Uterus (tissue), 4 donors: Measurements from ENCODE around the gene MYPN. TPM values are rescaled to one million over a fixed set of nuclear protein-coding genes. Genes with fewer than 3 reads are reported as not detected.

Source experiments
- DNase-seq, 2 donors: peaks; one replicate each; pipeline ENCODE4 v3.0.0-alpha.2; 2019 to 2020
- H3K27ac ChIP-seq, 2 donors: fragments of 200-600 bp; sonication (generic); 1 replicate in 1 of 2; 2 replicates in 1 of 2; pipeline ENCODE4 v1.5.1; 2016 to 2018
- H3K27me3 ChIP-seq, 2 donors: fragments of 200-600 bp; sonication (generic); one replicate each; pipeline ENCODE4 v1.5.1; 2018 to 2019; ENCODE audit warnings: control low read depth in 1 of 2
- H3K36me3 ChIP-seq, 2 donors: fragments of 200-600 bp; sonication (generic); one replicate each; pipeline ENCODE4 v1.5.1; 2019; ENCODE audit warnings: control low read depth in 1 of 2
- H3K4me1 ChIP-seq, 2 donors: fragments of 200-600 bp; sonication (generic); one replicate each; pipeline ENCODE4 v1.5.1; 2018 to 2019; ENCODE audit warnings: control low read depth in 1 of 2
- H3K4me3 ChIP-seq, 2 donors: fragments of 200-600 bp; sonication (generic); 1 replicate in 1 of 2; 2 replicates in 1 of 2; pipeline ENCODE4 v1.5.1; 2018 to 2019; ENCODE audit warnings: mild to moderate bottlenecking in 1 of 2
- H3K9me3 ChIP-seq, 2 donors: fragments of 200-600 bp; sonication (generic); one replicate each; pipeline ENCODE4 v1.5.1; 2019; ENCODE audit warnings: control low read depth in 1 of 2
- CTCF ChIP-seq, 4 experiments: fragments of 200-600 bp in 2 of 4; fragments of 450-650 bp in 2 of 4; sonication (generic) in 2 of 4; IDR thresholded peaks; one replicate each; pipeline ENCODE4 v1.5.1; 2016 to 2019; ENCODE audit warnings: antibody characterized with exemption in 4 of 4, mild to moderate bottlenecking in 2 of 4, moderate library complexity in 1 of 4
- POLR2A ChIP-seq, 2 donors: fragments of 450-650 bp; IDR thresholded peaks; one replicate each; pipeline ENCODE4 v1.6.1; 2016; ENCODE audit warnings: antibody characterized with exemption in 2 of 2, mild to moderate bottlenecking in 1 of 2, moderate library complexity in 1 of 2
- intact Hi-C: fragments of 100-400 bp; cut with DNase I; formaldehyde crosslinking; loops from one replicate; pipeline ENCODE4 v1.15.1; 2023; ENCODE audit warnings: low total_unique reads
- total RNA-seq, 4 donors: library from RNA; depleted of rRNA in 3 of 4; stranded (reverse); fragments of >200 nt in 3 of 4; gene quantifications; one replicate each; pipeline versions ENCODE4 v1.1.0 to v1.2.4, GENCODE V29; 2014 to 2023
- donor health status: DM: yes; HTN: yes; CAD: no.

The MYPN gene
- total RNA-seq = not detected

GRCh38 chr10:68109331-68109730 lies at the start of gene MYPN:
TSS of gene MYPN (plus strand) at chr10:68109488. CDS start at chr10:68121439, 11,951 bp downstream.
- DNase-seq = no peak
- intact Hi-C loops = no loop called here
- H3K9me3 ChIP-seq = no peaks in the 10 kb centered on the region
- H3K27ac ChIP-seq = no peak within 1 kb of the TSS
- H3K4me1 ChIP-seq = no peaks in the 10 kb centered on the region
- TF ChIP-seq CTCF (IDR thresholded peaks at IDR 0.05) (no peak), POLR2A (IDR thresholded peaks at IDR 0.05) (no peak)
- H3K36me3 ChIP-seq = no peaks in the 10 kb centered on the region
- no peak within 1 kb of the TSS for H3K4me3 ChIP-seq
- H3K27me3 ChIP-seq = no peaks in the 10 kb centered on the region

- no peak overlapping the region for H3K27ac ChIP-seq
- intact Hi-C loops = no loop called here
These were observed 42.3 kb upstream of the MYPN start for GRCh38 chr10:68067029-68067428.

GRCh38 chr10:68067508-68067907 lies 41.8 kb upstream of the MYPN start:
- no peak overlapping the region for H3K4me3 ChIP-seq
- H3K4me1 ChIP-seq = peaks cover 0 to 6% of the 10 kb centered on the region in 2 donors
- no peaks in the 10 kb centered on the region for H3K36me3 ChIP-seq
- no peak overlapping the region for H3K27ac ChIP-seq
- H3K9me3 ChIP-seq = no peaks in the 10 kb centered on the region
- H3K27me3 ChIP-seq = no peaks in the 10 kb centered on the region
- DNase-seq = no peak
- intact Hi-C loops = no loop called here
- no peak for TF ChIP-seq POLR2A (IDR thresholded peaks at IDR 0.05)
- no peak for TF ChIP-seq CTCF (IDR thresholded peaks at IDR 0.05)

More at GRCh38 chr10:68067029-68067428, 42.3 kb upstream of the MYPN start:
- Histone ChIP-seq H3K9me3 (no peaks in the 10 kb centered on the region), H3K27me3 (no peaks in the 10 kb centered on the region), H3K4me1 (peaks cover 0 to under 1% of the 10 kb centered on the region in 2 donors), H3K36me3 (no peaks in the 10 kb centered on the region), H3K4me3 (no peak overlapping the region)
- TF ChIP-seq CTCF (IDR thresholded peaks at IDR 0.05) (no peak), POLR2A (IDR thresholded peaks at IDR 0.05) (no peak)
- no peak for DNase-seq

GRCh38 chr10:68073631-68074030 lies 35.7 kb upstream of the MYPN start:
- Histone ChIP-seq H3K27ac (peak overlapping the region; percentile 96 to 98), H3K4me1 (peaks cover 0 to 14% of the 10 kb centered on the region in 2 donors), H3K27me3 (no peaks in the 10 kb centered on the region), H3K36me3 (no peaks in the 10 kb centered on the region), H3K9me3 (no peaks in the 10 kb centered on the region), H3K4me3 (peak overlapping the region; percentile 89 to 92)
- intact Hi-C loops = no loop called here
- TF ChIP-seq POLR2A (IDR thresholded peaks at IDR 0.05) = no peak
- TF ChIP-seq CTCF (IDR thresholded peaks at IDR 0.05) = no peak
- DNase-seq = no peak

- peak overlapping the region; percentile 96 to 98 for H3K27ac ChIP-seq
- H3K27me3 ChIP-seq = no peaks in the 10 kb centered on the region
- H3K4me3 ChIP-seq = peak overlapping the region; percentile 89 to 92
- H3K4me1 ChIP-seq = peaks cover 0 to 14% of the 10 kb centered on the region in 2 donors
- intact Hi-C loops = no loop called here
- DNase-seq = no peak
- H3K9me3 ChIP-seq = no peaks in the 10 kb centered on the region
- no peaks in the 10 kb centered on the region for H3K36me3 ChIP-seq
- TF ChIP-seq POLR2A (IDR thresholded peaks at IDR 0.05) (peak in 1 of 2 donors; percentile 18), CTCF (IDR thresholded peaks at IDR 0.05) (no peak)
These were observed 35.1 kb upstream of the MYPN start for GRCh38 chr10:68074031-68074774.
